ENCODE measurements around the gene CHST12. TPM values are rescaled to one million over a fixed set of nuclear protein-coding genes. Genes with fewer than 3 reads are reported as not detected.

CHST12 gene
- total RNA-seq, 1 experiment from 2014 or later: 18.3 TPM

GRCh38 chr7:2373124-2373556 lies 30.3 kb upstream of the CHST12 start (continued):
- no peak for TF ChIP-seq MAX (CRISPR knock-in tag; IDR thresholded peaks at IDR 0.05)

DNA sequence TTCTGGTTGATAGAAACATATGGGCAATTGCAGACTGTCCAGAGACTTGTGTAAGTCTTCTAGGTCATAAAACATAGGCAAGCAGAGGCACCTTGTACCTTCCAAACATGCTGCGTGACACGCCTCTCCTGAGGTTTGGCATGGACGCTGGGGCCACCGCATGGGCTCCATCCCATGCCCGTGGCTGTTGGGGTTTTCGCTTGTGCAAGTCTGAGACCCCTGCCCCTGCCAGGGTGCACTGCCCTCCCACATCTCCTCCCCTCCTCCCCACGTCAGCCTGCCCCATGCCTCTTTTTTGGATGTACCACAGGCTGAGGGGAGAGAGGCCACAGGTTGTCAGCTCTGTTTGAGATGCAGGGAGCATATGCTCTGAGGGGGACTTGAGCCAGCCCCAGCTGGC lies 29.8 kb upstream of the CHST12 start:
- H3K36me3 Mint-ChIP-seq: peaks cover 87% of the 10 kb centered on the region
- ATAC-seq: no peak
- no peaks in the 10 kb centered on the region for H3K4me1 Mint-ChIP-seq

GRCh38 chr7:2374401-2374800 lies 29.0 kb upstream of the CHST12 start:
- H3K9me3 Mint-ChIP-seq: no peaks in the 10 kb centered on the region
- H3K27ac Mint-ChIP-seq: no peak overlapping the region
- ATAC-seq (no peak), DNase-seq (ENCODE audit: low spot score) (no peak)
- no peaks in the 10 kb centered on the region for H3K4me1 Mint-ChIP-seq
- no peak overlapping the region for H3K4me3 Mint-ChIP-seq
- CTCF ChIA-PET: no interaction called here
- POLR2A ChIA-PET: no interaction called here
- H3K36me3 Mint-ChIP-seq: peaks cover 87% of the 10 kb centered on the region
- no peaks in the 10 kb centered on the region for H3K27me3 Mint-ChIP-seq (ENCODE audit: low read depth)
- TF ChIP-seq NR3C1 (CRISPR knock-in tag; conservative IDR thresholded peaks at IDR 0.05; ENCODE audit: low read depth) (no peak), PRRX2 (CRISPR knock-in tag; IDR thresholded peaks at IDR 0.05) (no peak), FOXK1 (CRISPR knock-in tag; IDR thresholded peaks at IDR 0.05) (no peak), TEAD4 (CRISPR knock-in tag; IDR thresholded peaks at IDR 0.05) (no peak), AFF4 (CRISPR knock-in tag; IDR thresholded peaks at IDR 0.05; ENCODE audit: borderline replicate concordance) (no peak), FOXJ3 (CRISPR knock-in tag; IDR thresholded peaks at IDR 0.05; ENCODE audit: borderline replicate concordance) (no peak), CDX4 (CRISPR knock-in tag; IDR thresholded peaks at IDR 0.05; ENCODE audit: borderline replicate concordance) (no peak), ZNF232 (CRISPR knock-in tag; IDR thresholded peaks at IDR 0.05) (no peak), ZBTB21 (CRISPR knock-in tag; IDR thresholded peaks at IDR 0.05; ENCODE audit: borderline replicate concordance) (no peak), OVOL2 (CRISPR knock-in tag; IDR thresholded peaks at IDR 0.05; ENCODE audit: borderline replicate concordance) (no peak), NFATC4 (CRISPR knock-in tag; IDR thresholded peaks at IDR 0.05) (no peak), GTF2I (CRISPR knock-in tag; conservative IDR thresholded peaks at IDR 0.05) (no peak)

More for the DNA sequence above, 29.8 kb upstream of the CHST12 start:
- no peaks in the 10 kb centered on the region for H3K9me3 Mint-ChIP-seq
- CTCF ChIA-PET: interaction anchor here (1.7 kb wide), 1 partner anchor 58 kb away, joined by 5 read pairs; no protein-coding TSS in a partner anchor
- TF ChIP-seq NR2C2 (CRISPR knock-in tag; IDR thresholded peaks at IDR 0.05) (no peak), ATF3 (CRISPR knock-in tag; conservative IDR thresholded peaks at IDR 0.05) (no peak), MYBL2 (CRISPR knock-in tag; IDR thresholded peaks at IDR 0.05) (no peak), ERG (CRISPR knock-in tag; IDR thresholded peaks at IDR 0.05) (no peak)
- TF ChIP-seq, protein P1, sequence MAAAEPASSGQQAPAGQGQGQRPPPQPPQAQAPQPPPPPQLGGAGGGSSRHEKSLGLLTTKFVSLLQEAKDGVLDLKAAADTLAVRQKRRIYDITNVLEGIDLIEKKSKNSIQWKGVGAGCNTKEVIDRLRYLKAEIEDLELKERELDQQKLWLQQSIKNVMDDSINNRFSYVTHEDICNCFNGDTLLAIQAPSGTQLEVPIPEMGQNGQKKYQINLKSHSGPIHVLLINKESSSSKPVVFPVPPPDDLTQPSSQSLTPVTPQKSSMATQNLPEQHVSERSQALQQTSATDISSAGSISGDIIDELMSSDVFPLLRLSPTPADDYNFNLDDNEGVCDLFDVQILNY (CRISPR knock-in tag; IDR thresholded peaks at IDR 0.05): no peak
- TF ChIP-seq, protein P2, sequence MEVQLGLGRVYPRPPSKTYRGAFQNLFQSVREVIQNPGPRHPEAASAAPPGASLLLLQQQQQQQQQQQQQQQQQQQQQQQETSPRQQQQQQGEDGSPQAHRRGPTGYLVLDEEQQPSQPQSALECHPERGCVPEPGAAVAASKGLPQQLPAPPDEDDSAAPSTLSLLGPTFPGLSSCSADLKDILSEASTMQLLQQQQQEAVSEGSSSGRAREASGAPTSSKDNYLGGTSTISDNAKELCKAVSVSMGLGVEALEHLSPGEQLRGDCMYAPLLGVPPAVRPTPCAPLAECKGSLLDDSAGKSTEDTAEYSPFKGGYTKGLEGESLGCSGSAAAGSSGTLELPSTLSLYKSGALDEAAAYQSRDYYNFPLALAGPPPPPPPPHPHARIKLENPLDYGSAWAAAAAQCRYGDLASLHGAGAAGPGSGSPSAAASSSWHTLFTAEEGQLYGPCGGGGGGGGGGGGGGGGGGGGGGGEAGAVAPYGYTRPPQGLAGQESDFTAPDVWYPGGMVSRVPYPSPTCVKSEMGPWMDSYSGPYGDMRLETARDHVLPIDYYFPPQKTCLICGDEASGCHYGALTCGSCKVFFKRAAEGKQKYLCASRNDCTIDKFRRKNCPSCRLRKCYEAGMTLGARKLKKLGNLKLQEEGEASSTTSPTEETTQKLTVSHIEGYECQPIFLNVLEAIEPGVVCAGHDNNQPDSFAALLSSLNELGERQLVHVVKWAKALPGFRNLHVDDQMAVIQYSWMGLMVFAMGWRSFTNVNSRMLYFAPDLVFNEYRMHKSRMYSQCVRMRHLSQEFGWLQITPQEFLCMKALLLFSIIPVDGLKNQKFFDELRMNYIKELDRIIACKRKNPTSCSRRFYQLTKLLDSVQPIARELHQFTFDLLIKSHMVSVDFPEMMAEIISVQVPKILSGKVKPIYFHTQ (CRISPR knock-in tag; IDR thresholded peaks at IDR 0.05): no peak
- POLR2A ChIA-PET: no interaction called here
- no peak overlapping the region for H3K27ac Mint-ChIP-seq
- no peak for DNase-seq (ENCODE audit: low spot score)
- H3K4me3 Mint-ChIP-seq: no peak overlapping the region
- no peaks in the 10 kb centered on the region for H3K27me3 Mint-ChIP-seq (ENCODE audit: low read depth)

All from WTC11 (cell line).